GM21526 (cell line): ENCODE data around the gene C1QL4.
"Not testable (repeated sequence)": the region's sequence is repeated elsewhere in the genome, so short reads cannot be mapped to it uniquely, and the experiment has no call there.

ENCODE experiments used
- ATAC-seq: cut with Tn5 transposase; IDR thresholded peaks from one replicate; pipeline ENCODE4 v1.9.1; 2021; ENCODE audit warnings: moderate library complexity; ENCODE audit not compliant: unreplicated experiment, low FRiP score

Gene C1QL4

DNA sequence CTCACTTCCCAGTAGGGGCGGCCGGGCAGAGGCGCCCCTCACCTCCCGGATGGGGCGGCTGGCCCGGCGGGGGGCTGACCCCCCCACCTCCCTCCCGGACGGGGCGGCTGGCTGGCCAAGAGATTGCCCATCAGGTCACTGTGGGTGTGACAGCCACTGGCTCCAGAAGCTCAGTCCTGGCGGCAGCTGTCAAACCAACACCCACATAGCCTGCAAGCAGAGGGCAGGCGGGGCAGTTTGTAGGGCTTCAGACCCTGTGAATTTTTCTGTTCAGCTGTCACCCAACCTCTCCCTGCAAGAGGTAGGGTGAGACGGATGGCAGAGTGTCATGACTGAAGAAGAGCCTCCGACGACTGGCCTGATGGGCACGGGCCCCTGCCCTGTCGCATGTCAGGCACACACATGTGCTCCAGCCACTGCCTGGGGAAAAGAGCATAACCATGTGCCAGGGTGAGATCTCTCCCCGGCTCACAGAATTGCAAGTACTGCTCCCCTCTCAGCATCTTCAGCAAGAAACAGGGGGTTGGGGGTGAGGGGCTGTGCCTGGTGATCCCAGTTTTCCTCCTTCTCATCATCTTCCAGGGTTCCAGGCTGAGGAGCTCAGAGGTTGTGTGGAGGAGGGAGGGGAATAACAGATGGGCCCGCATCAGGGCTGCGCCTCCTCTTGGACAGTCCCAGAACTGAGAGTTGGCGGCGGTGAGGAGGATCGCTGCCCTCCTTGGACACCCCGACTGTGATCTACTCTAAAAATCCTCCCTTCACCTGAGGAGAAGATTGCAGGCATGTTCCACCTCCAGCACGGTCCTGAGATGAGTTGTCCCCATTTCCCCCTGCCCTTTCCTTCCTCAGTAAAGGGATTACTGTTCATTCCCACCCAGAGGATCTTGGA is 53.2 kb downstream of the C1QL4 start:
- no peak for ATAC-seq

DNA sequence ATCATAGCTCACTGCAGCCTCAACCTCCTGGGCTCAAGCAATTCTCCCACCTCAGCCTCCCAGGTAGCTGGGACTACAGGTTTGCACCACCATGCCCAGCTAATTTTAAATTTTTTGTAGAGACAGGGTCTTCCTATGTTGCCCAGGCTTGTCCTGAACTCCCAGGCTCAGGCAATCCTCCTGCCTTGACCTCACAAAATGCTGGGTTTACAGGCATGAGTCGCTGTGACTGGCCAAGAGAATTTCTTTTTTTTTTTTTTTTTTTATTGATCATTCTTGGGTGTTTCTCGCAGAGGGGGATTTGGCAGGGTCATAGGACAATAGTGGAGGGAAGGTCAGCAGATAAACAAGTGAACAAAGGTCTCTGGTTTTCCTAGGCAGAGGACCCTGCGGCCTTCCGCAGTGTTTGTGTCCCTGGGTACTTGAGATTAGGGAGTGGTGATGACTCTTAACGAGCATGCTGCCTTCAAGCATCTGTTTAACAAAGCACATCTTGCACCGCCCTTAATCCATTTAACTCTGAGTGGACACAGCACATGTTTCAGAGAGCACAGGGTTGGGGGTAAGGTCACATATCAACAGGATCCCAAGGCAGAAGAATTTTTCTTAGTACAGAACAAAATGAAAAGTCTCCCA is 54.1 kb downstream of the C1QL4 start:
- not testable (repeated sequence) for ATAC-seq
